ENCODE results near the gene PHF14. TPM values are rescaled to one million over a fixed set of nuclear protein-coding genes. Genes with fewer than 3 reads are reported as not detected.

The PHF14 gene
- polyA plus RNA-seq, 1 donor from 2014 or later: 139 TPM

DNA sequence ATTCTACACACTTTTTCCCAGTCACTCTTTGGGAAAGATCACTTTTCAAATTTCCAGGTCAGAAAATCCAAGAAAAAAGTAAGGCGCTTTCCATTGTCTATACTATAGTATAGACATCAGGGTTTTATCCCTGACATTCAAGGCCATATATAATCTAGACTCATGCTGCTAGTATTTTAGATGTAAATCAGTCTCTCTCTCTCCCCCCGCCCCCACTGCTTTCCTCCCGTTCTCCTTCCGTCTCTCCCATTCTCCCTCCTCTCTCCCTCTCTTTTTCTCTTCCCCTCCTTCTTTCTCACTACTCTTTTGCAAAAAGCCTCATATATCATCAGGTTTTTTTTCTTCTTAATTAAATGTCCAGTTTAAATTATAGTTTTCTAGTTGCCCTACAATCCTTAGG lies 154.8 kb downstream of the PHF14 start:
- Histone ChIP-seq H3K9ac (ENCODE audit: low read length) (no peak overlapping the region), H3K27ac (ENCODE audit: low read length) (no peak overlapping the region), H3K27me3 (ENCODE audit: insufficient read depth, low read depth, low read length) (no peaks in the 10 kb centered on the region), H3F3A (ENCODE audit: insufficient read depth, low read length, poor library complexity, severe bottlenecking) (no peaks in the 10 kb centered on the region), H3K79me2 (replicated peaks; ENCODE audit: insufficient read depth, low read length) (no peaks in the 10 kb centered on the region), H2AFZ (ENCODE audit: low read depth, low read length) (no peak overlapping the region), H4K20me1 (ENCODE audit: insufficient read depth) (no peaks in the 10 kb centered on the region), H3K36me3 (ENCODE audit: insufficient read depth, low read length) (no peaks in the 10 kb centered on the region), H3K9me2 (ENCODE audit: insufficient read depth, low read length) (no peaks in the 10 kb centered on the region), H3K9me3 (ENCODE audit: low read length) (no peaks in the 10 kb centered on the region), H3K4me3 (ENCODE audit: low read length) (no peak overlapping the region), H3K4me2 (ENCODE audit: low read length) (no peak overlapping the region)
- TF ChIP-seq, protein P1, sequence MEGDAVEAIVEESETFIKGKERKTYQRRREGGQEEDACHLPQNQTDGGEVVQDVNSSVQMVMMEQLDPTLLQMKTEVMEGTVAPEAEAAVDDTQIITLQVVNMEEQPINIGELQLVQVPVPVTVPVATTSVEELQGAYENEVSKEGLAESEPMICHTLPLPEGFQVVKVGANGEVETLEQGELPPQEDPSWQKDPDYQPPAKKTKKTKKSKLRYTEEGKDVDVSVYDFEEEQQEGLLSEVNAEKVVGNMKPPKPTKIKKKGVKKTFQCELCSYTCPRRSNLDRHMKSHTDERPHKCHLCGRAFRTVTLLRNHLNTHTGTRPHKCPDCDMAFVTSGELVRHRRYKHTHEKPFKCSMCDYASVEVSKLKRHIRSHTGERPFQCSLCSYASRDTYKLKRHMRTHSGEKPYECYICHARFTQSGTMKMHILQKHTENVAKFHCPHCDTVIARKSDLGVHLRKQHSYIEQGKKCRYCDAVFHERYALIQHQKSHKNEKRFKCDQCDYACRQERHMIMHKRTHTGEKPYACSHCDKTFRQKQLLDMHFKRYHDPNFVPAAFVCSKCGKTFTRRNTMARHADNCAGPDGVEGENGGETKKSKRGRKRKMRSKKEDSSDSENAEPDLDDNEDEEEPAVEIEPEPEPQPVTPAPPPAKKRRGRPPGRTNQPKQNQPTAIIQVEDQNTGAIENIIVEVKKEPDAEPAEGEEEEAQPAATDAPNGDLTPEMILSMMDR (IDR thresholded peaks at IDR 0.05; ENCODE audit: poor library complexity, severe bottlenecking): no peak
- TF ChIP-seq MXI1 (conservative IDR thresholded peaks at IDR 0.05; ENCODE audit: poor library complexity, severe bottlenecking) (no peak), RAD21 (conservative IDR thresholded peaks at IDR 0.05) (no peak), POLR2AphosphoS5 (IDR thresholded peaks at IDR 0.05) (no peak), EZH2 (IDR thresholded peaks at IDR 0.05; ENCODE audit: borderline replicate concordance, insufficient read depth, low read length, poor library complexity, severe bottlenecking) (no peak), SMC3 (conservative IDR thresholded peaks at IDR 0.05; ENCODE audit: poor library complexity) (no peak), TAF1 (IDR thresholded peaks at IDR 0.05; ENCODE audit: low read depth) (no peak), EP300 (conservative IDR thresholded peaks at IDR 0.05; ENCODE audit: poor library complexity, severe bottlenecking) (no peak)
- TF ChIP-seq, protein P2, sequence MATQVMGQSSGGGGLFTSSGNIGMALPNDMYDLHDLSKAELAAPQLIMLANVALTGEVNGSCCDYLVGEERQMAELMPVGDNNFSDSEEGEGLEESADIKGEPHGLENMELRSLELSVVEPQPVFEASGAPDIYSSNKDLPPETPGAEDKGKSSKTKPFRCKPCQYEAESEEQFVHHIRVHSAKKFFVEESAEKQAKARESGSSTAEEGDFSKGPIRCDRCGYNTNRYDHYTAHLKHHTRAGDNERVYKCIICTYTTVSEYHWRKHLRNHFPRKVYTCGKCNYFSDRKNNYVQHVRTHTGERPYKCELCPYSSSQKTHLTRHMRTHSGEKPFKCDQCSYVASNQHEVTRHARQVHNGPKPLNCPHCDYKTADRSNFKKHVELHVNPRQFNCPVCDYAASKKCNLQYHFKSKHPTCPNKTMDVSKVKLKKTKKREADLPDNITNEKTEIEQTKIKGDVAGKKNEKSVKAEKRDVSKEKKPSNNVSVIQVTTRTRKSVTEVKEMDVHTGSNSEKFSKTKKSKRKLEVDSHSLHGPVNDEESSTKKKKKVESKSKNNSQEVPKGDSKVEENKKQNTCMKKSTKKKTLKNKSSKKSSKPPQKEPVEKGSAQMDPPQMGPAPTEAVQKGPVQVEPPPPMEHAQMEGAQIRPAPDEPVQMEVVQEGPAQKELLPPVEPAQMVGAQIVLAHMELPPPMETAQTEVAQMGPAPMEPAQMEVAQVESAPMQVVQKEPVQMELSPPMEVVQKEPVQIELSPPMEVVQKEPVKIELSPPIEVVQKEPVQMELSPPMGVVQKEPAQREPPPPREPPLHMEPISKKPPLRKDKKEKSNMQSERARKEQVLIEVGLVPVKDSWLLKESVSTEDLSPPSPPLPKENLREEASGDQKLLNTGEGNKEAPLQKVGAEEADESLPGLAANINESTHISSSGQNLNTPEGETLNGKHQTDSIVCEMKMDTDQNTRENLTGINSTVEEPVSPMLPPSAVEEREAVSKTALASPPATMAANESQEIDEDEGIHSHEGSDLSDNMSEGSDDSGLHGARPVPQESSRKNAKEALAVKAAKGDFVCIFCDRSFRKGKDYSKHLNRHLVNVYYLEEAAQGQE (IDR thresholded peaks at IDR 0.05; ENCODE audit: borderline replicate concordance): no peak

DNA sequence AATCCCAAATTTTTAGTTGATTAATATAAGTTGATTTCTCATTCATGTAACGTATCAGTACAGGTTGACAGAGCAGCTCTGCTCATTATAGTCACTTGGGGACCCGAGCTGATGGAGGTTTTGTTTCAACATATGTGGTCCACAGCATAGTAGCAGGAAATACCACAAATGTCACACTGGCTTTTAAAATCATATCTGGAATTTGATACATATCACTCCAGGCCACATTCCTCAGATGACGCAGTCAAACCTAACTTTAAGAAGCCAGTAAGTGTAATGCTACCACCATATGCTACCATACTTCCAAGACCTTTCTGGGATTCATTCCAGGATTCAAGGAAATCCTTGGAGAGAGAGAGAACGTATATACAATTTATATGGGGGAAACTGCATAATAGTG lies 156.3 kb downstream of the PHF14 start:
- Histone ChIP-seq H3K9ac (ENCODE audit: low read length) (no peak overlapping the region), H2AFZ (ENCODE audit: low read depth, low read length) (no peak overlapping the region), H3F3A (ENCODE audit: insufficient read depth, low read length, poor library complexity, severe bottlenecking) (no peaks in the 10 kb centered on the region), H4K20me1 (ENCODE audit: insufficient read depth) (no peaks in the 10 kb centered on the region), H3K27me3 (ENCODE audit: insufficient read depth, low read depth, low read length) (no peaks in the 10 kb centered on the region), H3K9me3 (ENCODE audit: low read length) (no peaks in the 10 kb centered on the region), H3K9me2 (ENCODE audit: insufficient read depth, low read length) (no peaks in the 10 kb centered on the region), H3K4me3 (ENCODE audit: low read length) (no peak overlapping the region), H3K4me2 (ENCODE audit: low read length) (no peak overlapping the region), H3K27ac (ENCODE audit: low read length) (no peak overlapping the region), H3K36me3 (ENCODE audit: insufficient read depth, low read length) (no peaks in the 10 kb centered on the region), H3K79me2 (replicated peaks; ENCODE audit: insufficient read depth, low read length) (no peaks in the 10 kb centered on the region)
- TF ChIP-seq, protein P1 (IDR thresholded peaks at IDR 0.05; ENCODE audit: poor library complexity, severe bottlenecking): no peak
- TF ChIP-seq, protein P2 (IDR thresholded peaks at IDR 0.05; ENCODE audit: borderline replicate concordance): no peak
- TF ChIP-seq TAF1 (IDR thresholded peaks at IDR 0.05; ENCODE audit: low read depth) (no peak), EP300 (conservative IDR thresholded peaks at IDR 0.05; ENCODE audit: poor library complexity, severe bottlenecking) (no peak), MXI1 (conservative IDR thresholded peaks at IDR 0.05; ENCODE audit: poor library complexity, severe bottlenecking) (no peak), SMC3 (conservative IDR thresholded peaks at IDR 0.05; ENCODE audit: poor library complexity) (no peak), RAD21 (conservative IDR thresholded peaks at IDR 0.05) (no peak), POLR2AphosphoS5 (IDR thresholded peaks at IDR 0.05) (no peak), EZH2 (IDR thresholded peaks at IDR 0.05; ENCODE audit: borderline replicate concordance, insufficient read depth, low read length, poor library complexity, severe bottlenecking) (no peak)
